ENCODE data around the gene RBFA.

The RBFA gene

DNA sequence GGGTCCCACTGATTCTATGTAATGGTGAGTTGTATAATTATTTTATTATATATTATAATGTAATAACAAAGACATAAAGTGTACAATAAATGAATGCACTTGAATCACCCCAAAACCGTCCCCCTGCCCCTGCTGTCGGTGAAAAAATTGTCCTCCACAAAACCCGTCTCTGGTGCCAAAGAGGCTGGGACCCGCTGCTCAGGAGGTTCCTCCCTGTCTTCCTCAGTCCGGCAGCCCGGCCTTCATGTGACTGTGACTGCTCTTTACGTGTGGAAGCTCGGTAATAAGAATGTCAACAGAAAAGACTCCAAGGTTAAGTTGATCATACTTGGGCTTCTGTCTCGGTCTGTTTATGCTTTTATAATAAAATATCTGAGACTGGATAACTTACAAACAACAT lies 42.1 kb downstream of the RBFA start:
- no peak for DNase-seq

DNA sequence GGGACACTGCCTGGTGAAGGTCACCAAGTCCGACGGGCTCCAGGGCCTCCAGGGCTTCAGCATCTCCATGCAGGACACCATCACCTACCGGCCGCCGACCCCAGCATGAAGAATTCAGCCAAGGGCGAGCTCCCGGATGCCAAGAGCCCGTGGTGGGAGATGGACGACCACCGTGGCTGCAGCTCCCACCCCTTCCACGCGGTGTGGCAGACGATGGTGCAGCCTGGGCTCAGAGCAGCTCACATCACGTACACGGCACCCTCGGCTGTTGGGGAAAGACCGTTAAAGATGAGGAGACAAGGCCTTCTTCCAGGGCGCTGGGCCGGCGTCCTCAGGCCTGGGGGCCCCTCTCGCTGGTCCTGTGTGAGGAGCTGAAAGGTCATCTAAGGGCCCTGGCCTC lies 43.6 kb downstream of the RBFA start:
- no peak for DNase-seq

All from NCI-H526 treated with DMSO at 0.1 percent for 48 hours (cell line).